Neuronal stem cell (in vitro differentiated cells): ENCODE results near the gene NSD1.
"Not testable (repeated sequence)": the region's sequence is repeated elsewhere in the genome, so short reads cannot be mapped to it uniquely, and the experiment has no call there.

ENCODE experiments used
- DNase-seq: peaks from one replicate; pipeline ENCODE4 v3.0.0-alpha.2; 2013; ENCODE audit warnings: low spot score
- H2AFZ ChIP-seq: one replicate; pipeline ENCODE4 v1.6.1; 2013; ENCODE audit warnings: mild to moderate bottlenecking, low read length, inconsistent platforms
- H2AK5ac ChIP-seq: 2 replicates; pipeline ENCODE4 v1.6.1; 2013; ENCODE audit warnings: low read depth, mild to moderate bottlenecking, inconsistent platforms, low read length, moderate library complexity, mixed read lengths
- H2BK120ac ChIP-seq: 2 replicates; pipeline ENCODE4 v1.6.1; 2013; ENCODE audit warnings: low read depth, mild to moderate bottlenecking, inconsistent platforms, low read length, moderate library complexity, mixed read lengths
- H2BK12ac ChIP-seq: one replicate; pipeline ENCODE4 v1.6.1; 2013; ENCODE audit warnings: low read length, inconsistent platforms
- H2BK15ac ChIP-seq: 2 replicates; pipeline ENCODE4 v1.6.1; 2013; ENCODE audit warnings: mild to moderate bottlenecking, low read length, inconsistent platforms, mixed read lengths
- H2BK5ac ChIP-seq: one replicate; pipeline ENCODE4 v1.6.1; 2013; ENCODE audit warnings: inconsistent platforms, mild to moderate bottlenecking, low read length, moderate library complexity
- H3K14ac ChIP-seq: one replicate; pipeline ENCODE4 v1.6.1; 2013; ENCODE audit warnings: low read length, inconsistent platforms
- H3K18ac ChIP-seq: 2 replicates; pipeline ENCODE4 v1.6.1; 2013; ENCODE audit warnings: low read length, inconsistent platforms
- H3K23ac ChIP-seq: 2 replicates; pipeline ENCODE4 v1.6.1; 2013; ENCODE audit warnings: low read depth, mild to moderate bottlenecking, mixed read lengths, low read length, inconsistent platforms; ENCODE audit not compliant: poor library complexity
- H3K27ac ChIP-seq: replicated peaks from 3 replicates; pipeline ENCODE4 v1.5.1; 2013; ENCODE audit warnings: low read length, inconsistent platforms
- H3K27me3 ChIP-seq, 3 experiments: 2 replicates each; pipeline ENCODE4 v1.6.1; 2013; ENCODE audit warnings: low read length in 3 of 3, mild to moderate bottlenecking in 2 of 3, inconsistent platforms in 1 of 3, low read depth in 1 of 3, mixed read lengths in 1 of 3, moderate library complexity in 1 of 3; ENCODE audit not compliant: control insufficient read depth in 3 of 3, insufficient read depth in 3 of 3
- H3K36me3 ChIP-seq, 2 donors: replicated peaks in 1 of 2; 2 replicates each; pipeline ENCODE4 v1.6.1; 2013; ENCODE audit warnings: low read length in 2 of 2; ENCODE audit not compliant: control insufficient read depth in 2 of 2, insufficient read depth in 2 of 2
- H3K4ac ChIP-seq: 2 replicates; pipeline ENCODE4 v1.6.1; 2013; ENCODE audit warnings: inconsistent platforms, mild to moderate bottlenecking, low read length, moderate library complexity
- H3K4me1 ChIP-seq, 2 donors: 1 replicate in 1 of 2; 2 replicates in 1 of 2; pipeline ENCODE4 v1.6.1; 2013; ENCODE audit warnings: low read length in 2 of 2, low read depth in 1 of 2; ENCODE audit not compliant: control insufficient read depth in 2 of 2, insufficient read depth in 1 of 2
- H3K4me2 ChIP-seq: one replicate; pipeline ENCODE4 v1.6.1; 2013; ENCODE audit warnings: mild to moderate bottlenecking, low read length, inconsistent platforms; ENCODE audit not compliant: insufficient read depth, poor library complexity, severe bottlenecking
- H3K4me3 ChIP-seq, 2 donors: 2 replicates each; pipeline ENCODE4 v1.5.1; 2013; ENCODE audit warnings: low read length in 2 of 2, mild to moderate bottlenecking in 2 of 2, inconsistent platforms in 1 of 2, moderate library complexity in 1 of 2
- H3K79me1 ChIP-seq: one replicate; pipeline ENCODE4 v1.6.1; 2013; ENCODE audit warnings: low read depth, mild to moderate bottlenecking, inconsistent platforms, low read length, moderate library complexity
- H3K9ac ChIP-seq: one replicate; pipeline ENCODE4 v1.6.1; 2013; ENCODE audit warnings: mild to moderate bottlenecking, low read depth, low read length, inconsistent platforms; ENCODE audit not compliant: poor library complexity
- H3K9me3 ChIP-seq, 2 donors: replicated peaks in 1 of 2; 2 replicates each; pipeline versions ENCODE3 to v1.6.1; 2013; ENCODE audit warnings: low read length in 2 of 2, mild to moderate bottlenecking in 2 of 2, inconsistent platforms in 1 of 2, low read depth in 1 of 2, mixed read lengths in 1 of 2, moderate library complexity in 1 of 2; ENCODE audit not compliant: control insufficient read depth in 2 of 2, insufficient read depth in 1 of 2
- H4K8ac ChIP-seq: one replicate; pipeline ENCODE4 v1.6.1; 2013; ENCODE audit warnings: low read depth, mild to moderate bottlenecking, inconsistent platforms, low read length, moderate library complexity
- H4K91ac ChIP-seq: one replicate; pipeline ENCODE4 v1.6.1; 2013; ENCODE audit warnings: low read length, low read depth, mild to moderate bottlenecking, inconsistent platforms; ENCODE audit not compliant: poor library complexity
- WGBS, 2 donors: extraction: QIAGEN DNeasy Blood & Tissue Kit; methylation state at CpG; one replicate each; pipeline ENCODE4 v1.1.7; 2013; ENCODE audit warnings: missing lambda C conversion rate in 2 of 2, mixed read lengths in 1 of 2; ENCODE audit not compliant: insufficient read length in 2 of 2, insufficient replicate concordance in 1 of 2; ENCODE audit errors: extremely low coverage in 2 of 2; 5-methylcytosine and 5-hydroxymethylcytosine counted together

The NSD1 gene

GRCh38 chr5:177343000-177343399 is 209.4 kb downstream of the NSD1 start:
- not testable (repeated sequence) for H3K79me1 ChIP-seq, H3K14ac ChIP-seq, H2BK120ac ChIP-seq, H3K4me2 ChIP-seq, H3K23ac ChIP-seq, H2BK12ac ChIP-seq, H4K91ac ChIP-seq, H3K4me3 ChIP-seq, H3K27ac ChIP-seq, H2AFZ ChIP-seq, H3K4ac ChIP-seq, H3K18ac ChIP-seq, H2BK15ac ChIP-seq, H3K9me3 ChIP-seq, H4K8ac ChIP-seq, DNase-seq, H2AK5ac ChIP-seq, H2BK5ac ChIP-seq, H3K4me1 ChIP-seq, H3K9ac ChIP-seq, H3K27me3 ChIP-seq
- no CpG with 5 or more reads among the region's 14 CpGs for WGBS, 2 donors
- H3K36me3 ChIP-seq: peaks cover 2 to 65% of the 10 kb centered on the region in 2 donors

GRCh38 chr5:177343777-177344176 is 210.2 kb downstream of the NSD1 start:
- no CpG with 5 or more reads among the region's 6 CpGs for WGBS, 2 donors
- no peak overlapping the region for H4K8ac ChIP-seq
- H3K27ac ChIP-seq: no peak overlapping the region
- H2BK5ac ChIP-seq: no peak overlapping the region
- no peaks in the 10 kb centered on the region for H3K4me1 ChIP-seq
- H2BK12ac ChIP-seq: no peak overlapping the region
- no peak overlapping the region for H2BK15ac ChIP-seq
- H2AFZ ChIP-seq: no peak overlapping the region
- H3K4me2 ChIP-seq: no peak overlapping the region
- H3K4me3 ChIP-seq: no peak overlapping the region
- no peak overlapping the region for H4K91ac ChIP-seq
- H3K23ac ChIP-seq: no peak overlapping the region
- no peak overlapping the region for H2AK5ac ChIP-seq
- H3K79me1 ChIP-seq: no peaks in the 10 kb centered on the region
- no peaks in the 10 kb centered on the region for H3K27me3 ChIP-seq
- H2BK120ac ChIP-seq: no peak overlapping the region
- no peak overlapping the region for H3K18ac ChIP-seq
- no peak overlapping the region for H3K14ac ChIP-seq
- H3K36me3 ChIP-seq: peaks cover 0 to 61% of the 10 kb centered on the region in 2 donors
- no peak overlapping the region for H3K9ac ChIP-seq
- DNase-seq: no peak
- no peak overlapping the region for H3K4ac ChIP-seq
- no peaks in the 10 kb centered on the region for H3K9me3 ChIP-seq

DNA sequence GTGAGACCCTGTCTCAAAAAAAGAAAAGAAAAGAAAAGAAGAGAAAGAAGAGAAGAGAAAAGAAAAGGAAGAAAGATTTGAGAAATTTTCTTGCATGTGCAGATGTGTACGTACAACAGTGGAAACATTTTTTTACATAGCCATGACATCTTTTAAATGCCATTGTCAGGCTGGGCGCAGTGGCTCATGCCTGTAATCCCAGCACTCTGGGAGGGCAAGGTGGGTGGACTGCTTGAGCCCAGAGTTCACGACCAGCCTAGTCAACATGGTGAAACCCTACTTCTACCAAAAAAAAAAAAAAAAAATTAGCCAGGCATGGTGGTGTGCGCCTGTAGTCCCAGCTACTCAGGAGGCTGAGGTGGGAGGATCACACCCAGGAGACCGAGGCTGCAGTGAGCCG is 211.3 kb downstream of the NSD1 start:
- no peak overlapping the region for H3K27ac ChIP-seq
- peaks cover 3 to 60% of the 10 kb centered on the region in 2 donors for H3K36me3 ChIP-seq
- H4K91ac ChIP-seq: no peak overlapping the region

DNA sequence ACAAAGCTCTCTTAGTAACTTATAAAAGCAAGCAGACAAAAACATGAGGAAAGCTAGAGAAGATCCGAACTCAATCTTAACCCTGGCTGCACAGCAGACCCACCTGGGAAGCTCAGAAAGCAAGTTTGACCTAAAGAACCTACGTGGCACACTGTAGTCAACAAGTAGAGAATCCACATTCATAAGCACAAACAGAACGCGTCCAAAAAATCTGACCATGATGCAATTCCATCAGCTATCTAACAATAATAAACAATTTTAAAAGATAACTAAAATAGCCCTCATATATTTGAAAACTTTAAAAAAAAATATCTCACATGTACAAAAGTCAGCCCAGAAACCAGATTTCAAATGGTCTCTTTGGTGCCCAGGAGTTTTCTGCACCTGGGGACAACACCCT is 213.2 kb downstream of the NSD1 start:
- no peak overlapping the region for H2BK15ac ChIP-seq
- no peak overlapping the region for H2AK5ac ChIP-seq
- no peak overlapping the region for H2BK5ac ChIP-seq
- no peak overlapping the region for H4K91ac ChIP-seq
- DNase-seq: no peak
- H3K36me3 ChIP-seq: peaks cover 4 to 53% of the 10 kb centered on the region in 2 donors
- WGBS, 2 donors: no CpG with 5 or more reads among the region's 4 CpGs
- no peak overlapping the region for H2BK12ac ChIP-seq
- H2BK120ac ChIP-seq: no peak overlapping the region
- H3K27ac ChIP-seq: no peak overlapping the region
- no peaks in the 10 kb centered on the region for H3K27me3 ChIP-seq
- no peak overlapping the region for H2AFZ ChIP-seq
- no peak overlapping the region for H3K9ac ChIP-seq
- no peak overlapping the region for H3K14ac ChIP-seq
- no peak overlapping the region for H3K18ac ChIP-seq
- no peak overlapping the region for H3K4ac ChIP-seq
- no peak overlapping the region for H3K4me3 ChIP-seq
- no peak overlapping the region for H4K8ac ChIP-seq
- peaks cover 11% of the 10 kb centered on the region for H3K79me1 ChIP-seq
- H3K4me1 ChIP-seq: peaks cover 6 to 9% of the 10 kb centered on the region in 2 donors
- no peak overlapping the region for H3K23ac ChIP-seq
- H3K4me2 ChIP-seq: no peak overlapping the region
- no peaks in the 10 kb centered on the region for H3K9me3 ChIP-seq

More for the DNA sequence above, 211.3 kb downstream of the NSD1 start:
- Histone ChIP-seq H3K27me3 (no peaks in the 10 kb centered on the region), H2AFZ (no peak overlapping the region), H2BK15ac (no peak overlapping the region), H3K4me3 (no peak overlapping the region), H2BK120ac (no peak overlapping the region), H3K4me1 (peaks cover 0 to 1% of the 10 kb centered on the region in 2 donors), H3K9ac (no peak overlapping the region), H4K8ac (no peak overlapping the region), H3K23ac (no peak overlapping the region), H3K9me3 (no peaks in the 10 kb centered on the region), H2AK5ac (no peak overlapping the region), H3K4ac (no peak overlapping the region), H3K4me2 (no peak overlapping the region), H2BK5ac (no peak overlapping the region), H3K79me1 (peaks cover 4% of the 10 kb centered on the region), H3K18ac (no peak overlapping the region), H3K14ac (no peak overlapping the region), H2BK12ac (no peak overlapping the region)
- DNase-seq: no peak
- WGBS, 2 donors: no CpG with 5 or more reads among the region's 6 CpGs
